Mammary epithelial cell (primary cell): ENCODE data around the gene DMD.

Source experiments
- CTCF ChIP-seq, 2 donors: IDR thresholded peaks in 1 of 2; conservative IDR thresholded peaks in 1 of 2; 2 replicates each; pipeline ENCODE4 v1.5.1; 2011 to 2012; ENCODE audit warnings: inconsistent platforms in 2 of 2, low read length in 2 of 2, mild to moderate bottlenecking in 2 of 2, control low read depth in 1 of 2, low read depth in 1 of 2; ENCODE audit not compliant: insufficient read depth in 1 of 2; ENCODE audit errors: extremely low read depth in 1 of 2
- EZH2 ChIP-seq: IDR thresholded peaks from 2 replicates; pipeline ENCODE4 v1.6.1; 2012; ENCODE audit warnings: low read length, inconsistent platforms, borderline replicate concordance

GRCh38 chrX:31384471-31384870, 1826.9 kb downstream of the DMD start:
- TF ChIP-seq CTCF (conservative IDR thresholded peaks at IDR 0.05 in 1 of 2, IDR thresholded peaks at IDR 0.05 in 1 of 2; ENCODE audit: extremely low read depth in 1 of 2, insufficient read depth in 1 of 2, low read depth in 1 of 2, low read length in 2 of 2) (no peak), EZH2 (no peak)
